ENCODE data around the gene FSCN2. TPM values are rescaled to one million over a fixed set of nuclear protein-coding genes. Genes with fewer than 3 reads are reported as not detected.

The FSCN2 gene
- total RNA-seq, 2 experiments from 2014 or later = 1.6 to 6.7 TPM

DNA sequence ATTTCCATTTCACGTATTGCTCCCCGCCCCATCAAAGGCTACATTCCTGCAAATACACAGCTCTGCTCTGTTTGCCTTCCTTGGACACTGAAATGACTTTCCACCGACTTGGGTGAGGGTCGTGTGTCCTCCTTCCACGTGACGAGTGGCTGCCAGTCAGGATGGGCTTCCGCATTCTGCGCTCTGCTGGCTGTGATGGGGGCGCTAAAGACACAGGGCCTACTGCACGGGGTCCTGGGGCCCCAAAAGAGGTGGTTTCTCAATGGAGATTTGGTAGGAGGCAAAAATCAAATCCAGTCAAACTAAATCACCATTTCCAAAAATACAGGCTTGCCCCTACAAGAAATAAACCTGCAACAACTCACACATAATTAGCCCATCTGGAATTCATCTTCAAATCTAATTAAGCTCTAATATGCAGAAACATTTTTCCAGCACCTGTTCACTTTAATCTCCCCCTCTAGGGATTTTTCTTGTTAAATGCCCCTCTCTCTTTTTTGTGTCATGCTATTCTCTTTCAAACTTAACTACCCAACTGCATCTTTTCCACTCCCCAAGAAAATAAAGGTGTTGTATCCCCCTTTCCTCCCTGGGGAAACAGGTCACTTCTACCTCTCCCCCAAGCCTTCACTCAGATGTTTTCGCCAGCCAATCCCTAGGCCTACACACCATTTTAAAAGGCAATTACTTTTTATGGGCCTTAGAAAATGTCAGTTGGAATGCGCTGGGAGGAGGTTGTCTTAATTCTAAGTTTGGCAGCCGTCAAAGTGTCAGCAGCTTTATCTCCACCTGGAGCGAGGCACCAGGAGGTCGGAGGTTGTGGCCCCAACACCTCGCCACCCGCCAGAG, 45.8 kb downstream of the FSCN2 start:
- no peak for DNase-seq (ENCODE audit: low spot score)
- Histone ChIP-seq H3K4me3 (ENCODE audit: low read depth, low read length, poor library complexity, severe bottlenecking) (no peak overlapping the region), H3K4me2 (ENCODE audit: low read length) (no peak overlapping the region), H3K36me3 (ENCODE audit: insufficient read depth, low read length) (peaks cover 75% of the 10 kb centered on the region), H3K9me3 (ENCODE audit: low read length) (no peaks in the 10 kb centered on the region), H2AFZ (ENCODE audit: low read length) (no peak overlapping the region), H3K27ac (ENCODE audit: low read depth, low read length, poor library complexity, severe bottlenecking) (no peak overlapping the region), H3K79me2 (ENCODE audit: insufficient read depth, low read depth, low read length) (no peaks in the 10 kb centered on the region), H4K20me1 (ENCODE audit: insufficient read depth, low read length) (no peaks in the 10 kb centered on the region), H3K9me2 (ENCODE audit: insufficient read depth, low read length) (no peaks in the 10 kb centered on the region), H3K4me1 (ENCODE audit: insufficient read depth, low read length, poor library complexity, severe bottlenecking) (no peaks in the 10 kb centered on the region)
- ChIA-PET CTCF (ENCODE audit: unreplicated experiment) (no interaction called here), POLR2A (interaction anchor here (0.7 kb wide), 1 partner anchor 22 kb away, joined by 3 read pairs; the partner anchor contains the start of gene FAAP100)
- no peak for TF ChIP-seq EZH2phosphoT487 (IDR thresholded peaks at IDR 0.05; ENCODE audit: borderline replicate concordance, low read depth, low read length)
- TF ChIP-seq, protein P1, sequence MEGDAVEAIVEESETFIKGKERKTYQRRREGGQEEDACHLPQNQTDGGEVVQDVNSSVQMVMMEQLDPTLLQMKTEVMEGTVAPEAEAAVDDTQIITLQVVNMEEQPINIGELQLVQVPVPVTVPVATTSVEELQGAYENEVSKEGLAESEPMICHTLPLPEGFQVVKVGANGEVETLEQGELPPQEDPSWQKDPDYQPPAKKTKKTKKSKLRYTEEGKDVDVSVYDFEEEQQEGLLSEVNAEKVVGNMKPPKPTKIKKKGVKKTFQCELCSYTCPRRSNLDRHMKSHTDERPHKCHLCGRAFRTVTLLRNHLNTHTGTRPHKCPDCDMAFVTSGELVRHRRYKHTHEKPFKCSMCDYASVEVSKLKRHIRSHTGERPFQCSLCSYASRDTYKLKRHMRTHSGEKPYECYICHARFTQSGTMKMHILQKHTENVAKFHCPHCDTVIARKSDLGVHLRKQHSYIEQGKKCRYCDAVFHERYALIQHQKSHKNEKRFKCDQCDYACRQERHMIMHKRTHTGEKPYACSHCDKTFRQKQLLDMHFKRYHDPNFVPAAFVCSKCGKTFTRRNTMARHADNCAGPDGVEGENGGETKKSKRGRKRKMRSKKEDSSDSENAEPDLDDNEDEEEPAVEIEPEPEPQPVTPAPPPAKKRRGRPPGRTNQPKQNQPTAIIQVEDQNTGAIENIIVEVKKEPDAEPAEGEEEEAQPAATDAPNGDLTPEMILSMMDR (conservative IDR thresholded peaks at IDR 0.05; ENCODE audit: low read length) = no peak; the same call in 1 of the 2 replicates
- no TSS peak for BruUV-seq (replicated peaks)
- intact Hi-C loops (cut with micrococcal nuclease; ENCODE audit: unreplicated experiment) = no loop called here

DNA sequence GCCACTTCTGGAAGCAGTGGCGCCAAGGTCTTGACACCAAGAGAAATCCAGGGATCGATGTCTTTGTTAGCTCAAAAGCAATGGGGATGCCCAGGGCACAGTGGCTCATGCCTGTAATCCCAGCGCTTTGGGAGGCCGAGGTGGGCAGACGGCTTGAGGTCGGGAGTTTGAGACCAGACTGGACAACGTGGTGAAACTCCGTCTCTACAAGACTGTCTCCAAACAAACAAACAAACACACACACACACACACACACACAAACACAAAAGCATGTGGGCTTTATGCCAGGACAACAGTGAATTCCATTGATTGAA, 46.4 kb downstream of the FSCN2 start:
- no peaks in the 10 kb centered on the region for H3K79me2 ChIP-seq (ENCODE audit: insufficient read depth, low read depth, low read length)
- DNase-seq (ENCODE audit: low spot score) = no peak
- no peak for TF ChIP-seq EZH2phosphoT487 (IDR thresholded peaks at IDR 0.05; ENCODE audit: borderline replicate concordance, low read depth, low read length)
- TF ChIP-seq, protein P1 (conservative IDR thresholded peaks at IDR 0.05; ENCODE audit: low read length) = no peak
- peaks cover 75% of the 10 kb centered on the region for H3K36me3 ChIP-seq (ENCODE audit: insufficient read depth, low read length)
- H3K4me3 ChIP-seq (ENCODE audit: low read depth, low read length, poor library complexity, severe bottlenecking) = no peak overlapping the region
- intact Hi-C loops (cut with micrococcal nuclease; ENCODE audit: unreplicated experiment) = no loop called here
- no peak overlapping the region for H3K4me2 ChIP-seq (ENCODE audit: low read length)
- no peaks in the 10 kb centered on the region for H3K9me3 ChIP-seq (ENCODE audit: low read length)
- no peaks in the 10 kb centered on the region for H3K9me2 ChIP-seq (ENCODE audit: insufficient read depth, low read length)
- H2AFZ ChIP-seq (ENCODE audit: low read length) = no peak overlapping the region
- no peak overlapping the region for H3K27ac ChIP-seq (ENCODE audit: low read depth, low read length, poor library complexity, severe bottlenecking)
- H3K4me1 ChIP-seq (ENCODE audit: insufficient read depth, low read length, poor library complexity, severe bottlenecking) = no peaks in the 10 kb centered on the region
- no TSS peak for BruUV-seq (replicated peaks)
- ChIA-PET CTCF (ENCODE audit: unreplicated experiment) (no interaction called here), POLR2A (interaction anchor here (0.7 kb wide), 1 partner anchor 22 kb away, joined by 3 read pairs; the partner anchor contains the start of gene FAAP100)
- H4K20me1 ChIP-seq (ENCODE audit: insufficient read depth, low read length) = no peaks in the 10 kb centered on the region

DNA sequence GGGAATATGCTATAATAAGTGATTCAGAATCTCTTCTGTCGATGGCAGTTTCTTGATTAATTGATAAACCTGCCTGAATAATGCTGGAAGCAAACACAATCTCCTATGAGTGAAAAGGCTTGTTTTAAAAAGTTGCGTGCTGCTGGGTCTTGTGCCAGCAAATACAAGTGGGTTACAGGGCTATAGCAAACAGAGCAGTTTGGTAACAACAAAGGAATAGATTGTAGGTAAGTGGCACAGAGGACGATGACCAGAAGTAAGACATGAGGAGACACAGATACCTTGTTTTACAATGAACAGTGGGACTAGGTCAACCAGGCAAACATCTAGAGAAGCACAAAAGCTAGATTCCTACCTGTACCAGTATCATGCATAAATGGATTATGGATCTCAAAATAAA, 47.7 kb downstream of the FSCN2 start:
- no peak for TF ChIP-seq EZH2phosphoT487 (IDR thresholded peaks at IDR 0.05; ENCODE audit: borderline replicate concordance, low read depth, low read length)
- TF ChIP-seq, protein P1 (conservative IDR thresholded peaks at IDR 0.05; ENCODE audit: low read length) = no peak
- H3K4me1 ChIP-seq (ENCODE audit: insufficient read depth, low read length, poor library complexity, severe bottlenecking) = no peaks in the 10 kb centered on the region
- H3K4me3 ChIP-seq (ENCODE audit: low read depth, low read length, poor library complexity, severe bottlenecking) = no peak overlapping the region
- no peak overlapping the region for H3K4me2 ChIP-seq (ENCODE audit: low read length)
- ChIA-PET POLR2A (no interaction called here), CTCF (ENCODE audit: unreplicated experiment) (no interaction called here)
- H3K9me2 ChIP-seq (ENCODE audit: insufficient read depth, low read length) = no peaks in the 10 kb centered on the region
- H4K20me1 ChIP-seq (ENCODE audit: insufficient read depth, low read length) = no peaks in the 10 kb centered on the region
- no peaks in the 10 kb centered on the region for H3K79me2 ChIP-seq (ENCODE audit: insufficient read depth, low read depth, low read length)
- intact Hi-C loops (cut with micrococcal nuclease; ENCODE audit: unreplicated experiment) = no loop called here
- BruUV-seq (replicated peaks) = no TSS peak
- no peak for DNase-seq (ENCODE audit: low spot score)
- peaks cover 72% of the 10 kb centered on the region for H3K36me3 ChIP-seq (ENCODE audit: insufficient read depth, low read length)
- no peak overlapping the region for H3K27ac ChIP-seq (ENCODE audit: low read depth, low read length, poor library complexity, severe bottlenecking)
- H3K9me3 ChIP-seq (ENCODE audit: low read length) = no peaks in the 10 kb centered on the region
- no peak overlapping the region for H2AFZ ChIP-seq (ENCODE audit: low read length)

Measured in OCI-LY7 (cell line).